Body of pancreas (tissue), 4 donors: Measurements from ENCODE around the gene SCN3A.

Source experiments
- POLR2A ChIP-seq, 3 donors: fragments of 450-650 bp; IDR thresholded peaks; one replicate each; pipeline ENCODE4 v1.6.1; 2016; ENCODE audit warnings: antibody characterized with exemption in 3 of 3, mild to moderate bottlenecking in 2 of 3
- TF ChIP-seq, protein P1 (sequence below), 7 experiments: fragments of 450-650 bp in 4 of 7; fragments of 200-600 bp in 3 of 7; sonication (generic) in 3 of 7; IDR thresholded peaks; one replicate each; pipeline ENCODE4 v1.5.1; 2016 to 2019; ENCODE audit warnings: antibody characterized with exemption in 7 of 7

DNA sequence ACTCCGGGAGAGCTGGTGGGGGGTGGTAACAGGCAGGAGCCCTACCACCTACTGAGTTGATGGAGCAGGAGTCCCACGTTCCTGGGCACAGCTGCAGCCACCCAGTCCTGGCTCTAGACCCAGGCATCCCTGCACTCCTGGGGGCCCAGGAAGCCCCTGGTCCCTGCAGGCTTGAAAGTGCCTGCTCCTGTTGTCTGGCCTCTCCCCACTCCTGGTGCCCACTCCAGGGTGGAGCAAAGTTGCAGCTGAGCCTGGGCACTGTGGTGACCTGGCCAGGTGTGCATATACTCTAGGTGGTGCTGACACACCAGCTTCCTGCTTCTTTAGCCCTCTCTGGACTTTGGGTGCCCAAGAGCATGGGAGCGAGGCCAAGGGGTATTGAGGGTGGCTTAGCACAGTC is 129.5 kb downstream of the SCN3A start:
- TF ChIP-seq, protein P1, sequence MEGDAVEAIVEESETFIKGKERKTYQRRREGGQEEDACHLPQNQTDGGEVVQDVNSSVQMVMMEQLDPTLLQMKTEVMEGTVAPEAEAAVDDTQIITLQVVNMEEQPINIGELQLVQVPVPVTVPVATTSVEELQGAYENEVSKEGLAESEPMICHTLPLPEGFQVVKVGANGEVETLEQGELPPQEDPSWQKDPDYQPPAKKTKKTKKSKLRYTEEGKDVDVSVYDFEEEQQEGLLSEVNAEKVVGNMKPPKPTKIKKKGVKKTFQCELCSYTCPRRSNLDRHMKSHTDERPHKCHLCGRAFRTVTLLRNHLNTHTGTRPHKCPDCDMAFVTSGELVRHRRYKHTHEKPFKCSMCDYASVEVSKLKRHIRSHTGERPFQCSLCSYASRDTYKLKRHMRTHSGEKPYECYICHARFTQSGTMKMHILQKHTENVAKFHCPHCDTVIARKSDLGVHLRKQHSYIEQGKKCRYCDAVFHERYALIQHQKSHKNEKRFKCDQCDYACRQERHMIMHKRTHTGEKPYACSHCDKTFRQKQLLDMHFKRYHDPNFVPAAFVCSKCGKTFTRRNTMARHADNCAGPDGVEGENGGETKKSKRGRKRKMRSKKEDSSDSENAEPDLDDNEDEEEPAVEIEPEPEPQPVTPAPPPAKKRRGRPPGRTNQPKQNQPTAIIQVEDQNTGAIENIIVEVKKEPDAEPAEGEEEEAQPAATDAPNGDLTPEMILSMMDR (IDR thresholded peaks at IDR 0.05): no peak
- TF ChIP-seq POLR2A (IDR thresholded peaks at IDR 0.05): no peak
